ENCODE measurements around the gene COG8.

Gene COG8

GRCh38 chr16:69277413-69277812 lies 62.0 kb downstream of the COG8 start:
- DNase-seq, result no peak

Measured in activated effector memory CD4-positive, alpha-beta T cell treated with anti-CD3 and anti-CD28 coated beads, Interleukin-2, amount 50 U/mL, for 16 hours (primary cell).